Astrocyte (in vitro differentiated cells and primary cell): ENCODE measurements around the gene ZNF813. TPM values are rescaled to one million over a fixed set of nuclear protein-coding genes. Genes with fewer than 3 reads are reported as not detected.
"Not testable (repeated sequence)": the region's sequence is repeated elsewhere in the genome, so short reads cannot be mapped to it uniquely, and the experiment has no call there.

ENCODE experiments used
- DNase-seq: peaks from one replicate; pipeline ENCODE4 v3.0.0-alpha.2; 2010; ENCODE audit warnings: low read depth
- FAIRE-seq: peaks from 2 replicates; lab custom pipeline; 2011; peaks lifted over from hg19 to GRCh38; lab: Jason Lieb, UNC
- H2AFZ ChIP-seq: 2 replicates; pipeline ENCODE4 v1.6.0; 2012; ENCODE audit warnings: low read depth, low read length, inconsistent platforms
- H3K27ac ChIP-seq: 2 replicates; pipeline ENCODE4 v1.5.1; 2011; ENCODE audit warnings: low read depth, low read length, inconsistent platforms
- H3K27me3 ChIP-seq: 2 replicates; pipeline ENCODE4 v1.6.0; 2011; ENCODE audit warnings: low read length, inconsistent platforms; ENCODE audit not compliant: insufficient read depth
- H3K36me3 ChIP-seq: 2 replicates; pipeline ENCODE4 v1.5.1; 2011; ENCODE audit warnings: low read length, inconsistent platforms; ENCODE audit not compliant: insufficient read depth
- H3K4me1 ChIP-seq: 2 replicates; pipeline ENCODE4 v1.5.1; 2011; ENCODE audit warnings: low read length, inconsistent platforms; ENCODE audit not compliant: insufficient read depth
- H3K4me2 ChIP-seq: 2 replicates; pipeline ENCODE4 v1.6.0; 2012; ENCODE audit warnings: low read length, inconsistent platforms
- H3K4me3 ChIP-seq: 2 replicates; pipeline ENCODE4 v1.5.1; 2011; ENCODE audit warnings: low read depth, mild to moderate bottlenecking, low read length, inconsistent platforms; ENCODE audit not compliant: insufficient read depth
- H3K79me2 ChIP-seq: 2 replicates; pipeline ENCODE4 v1.6.0; 2012; ENCODE audit warnings: mild to moderate bottlenecking, low read length, inconsistent platforms; ENCODE audit not compliant: insufficient read depth
- H3K9ac ChIP-seq: 2 replicates; pipeline ENCODE4 v1.6.0; 2012; ENCODE audit warnings: mild to moderate bottlenecking, low read length, inconsistent platforms
- H3K9me3 ChIP-seq: 2 replicates; pipeline ENCODE4 v1.5.1; 2012; ENCODE audit warnings: low read depth, mild to moderate bottlenecking, low read length, inconsistent platforms; ENCODE audit not compliant: insufficient read depth
- H4K20me1 ChIP-seq: 2 replicates; pipeline ENCODE4 v1.6.0; 2012; ENCODE audit warnings: low read length, inconsistent platforms; ENCODE audit not compliant: insufficient read depth
- H3K27ac Mint-ChIP-seq: one replicate; pipeline ENCODE4 v1.8.0; 2021; ENCODE audit warnings: mild to moderate bottlenecking, mixed read lengths; ENCODE audit not compliant: unreplicated experiment
- H3K27me3 Mint-ChIP-seq: one replicate; pipeline ENCODE4 v1.8.0; 2021; ENCODE audit warnings: low read depth, mixed read lengths; ENCODE audit not compliant: unreplicated experiment
- H3K36me3 Mint-ChIP-seq: one replicate; pipeline ENCODE4 v1.8.0; 2021; ENCODE audit warnings: low read depth, mixed read lengths; ENCODE audit not compliant: unreplicated experiment
- H3K4me1 Mint-ChIP-seq: one replicate; pipeline ENCODE4 v1.8.0; 2021; ENCODE audit warnings: low read depth, mixed read lengths; ENCODE audit not compliant: unreplicated experiment
- H3K4me3 Mint-ChIP-seq: one replicate; pipeline ENCODE4 v1.8.0; 2021; ENCODE audit warnings: mild to moderate bottlenecking, moderate library complexity, mixed read lengths; ENCODE audit not compliant: unreplicated experiment
- H3K9me3 Mint-ChIP-seq: one replicate; pipeline ENCODE4 v1.8.0; 2021; ENCODE audit warnings: mild to moderate bottlenecking, mixed read lengths; ENCODE audit not compliant: unreplicated experiment
- EZH2 ChIP-seq: IDR thresholded peaks from 2 replicates; pipeline ENCODE4 v1.6.1; 2012; ENCODE audit warnings: mild to moderate bottlenecking, low read length, inconsistent platforms; ENCODE audit not compliant: insufficient read depth
- total RNA-seq: library from RNA; stranded (reverse); gene quantifications from 2 replicates; pipeline ENCODE4 v1.2.1, GENCODE V29; 2021
- TF ChIP-seq, protein P1 (sequence below): IDR thresholded peaks from 2 replicates; pipeline ENCODE4 v1.5.1; 2011; ENCODE audit warnings: low read depth, mild to moderate bottlenecking, inconsistent platforms, low read length, moderate library complexity; ENCODE audit not compliant: insufficient read depth

Gene ZNF813
- total RNA-seq, 1 donor from 2014 or later: 3.7 TPM

DNA sequence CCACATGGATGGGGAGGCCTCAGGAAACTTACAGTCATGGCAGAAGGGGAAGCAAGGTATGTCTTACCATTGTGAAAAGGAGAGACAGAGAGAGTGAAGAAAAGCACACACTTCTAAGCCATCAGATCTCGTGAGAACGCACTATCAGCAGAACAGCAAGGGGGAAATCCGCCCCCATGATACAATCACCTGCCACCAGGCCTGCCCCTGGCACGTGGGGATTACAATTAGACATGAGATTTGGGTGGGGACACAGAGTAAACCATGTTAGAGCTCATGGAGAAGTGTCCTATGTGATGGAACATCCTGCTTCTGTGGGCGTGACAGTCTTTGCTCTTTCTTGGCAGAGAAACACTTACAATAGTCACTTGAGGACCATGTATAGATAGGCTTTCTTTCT is 42.3 kb downstream of the ZNF813 start:
- no peak for FAIRE-seq
- Mint-ChIP-seq H3K36me3 (no peaks in the 10 kb centered on the region), H3K4me3 (no peak overlapping the region), H3K27me3 (peaks cover 3% of the 10 kb centered on the region), H3K4me1 (no peaks in the 10 kb centered on the region), H3K27ac (no peak overlapping the region), H3K9me3 (no peaks in the 10 kb centered on the region)
- no peak for DNase-seq
- TF ChIP-seq, protein P1, sequence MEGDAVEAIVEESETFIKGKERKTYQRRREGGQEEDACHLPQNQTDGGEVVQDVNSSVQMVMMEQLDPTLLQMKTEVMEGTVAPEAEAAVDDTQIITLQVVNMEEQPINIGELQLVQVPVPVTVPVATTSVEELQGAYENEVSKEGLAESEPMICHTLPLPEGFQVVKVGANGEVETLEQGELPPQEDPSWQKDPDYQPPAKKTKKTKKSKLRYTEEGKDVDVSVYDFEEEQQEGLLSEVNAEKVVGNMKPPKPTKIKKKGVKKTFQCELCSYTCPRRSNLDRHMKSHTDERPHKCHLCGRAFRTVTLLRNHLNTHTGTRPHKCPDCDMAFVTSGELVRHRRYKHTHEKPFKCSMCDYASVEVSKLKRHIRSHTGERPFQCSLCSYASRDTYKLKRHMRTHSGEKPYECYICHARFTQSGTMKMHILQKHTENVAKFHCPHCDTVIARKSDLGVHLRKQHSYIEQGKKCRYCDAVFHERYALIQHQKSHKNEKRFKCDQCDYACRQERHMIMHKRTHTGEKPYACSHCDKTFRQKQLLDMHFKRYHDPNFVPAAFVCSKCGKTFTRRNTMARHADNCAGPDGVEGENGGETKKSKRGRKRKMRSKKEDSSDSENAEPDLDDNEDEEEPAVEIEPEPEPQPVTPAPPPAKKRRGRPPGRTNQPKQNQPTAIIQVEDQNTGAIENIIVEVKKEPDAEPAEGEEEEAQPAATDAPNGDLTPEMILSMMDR: no peak
- no peak for TF ChIP-seq EZH2
- H3K36me3 ChIP-seq: no peaks in the 10 kb centered on the region
- no peak overlapping the region for H3K4me3 ChIP-seq
- H3K27me3 ChIP-seq: no peaks in the 10 kb centered on the region
- H3K4me1 ChIP-seq: no peaks in the 10 kb centered on the region
- H3K9me3 ChIP-seq: peaks cover 4% of the 10 kb centered on the region
- H3K4me2 ChIP-seq: no peak overlapping the region
- no peaks in the 10 kb centered on the region for H4K20me1 ChIP-seq
- H3K79me2 ChIP-seq: no peaks in the 10 kb centered on the region
- no peak overlapping the region for H3K9ac ChIP-seq
- H2AFZ ChIP-seq: no peak overlapping the region
- no peak overlapping the region for H3K27ac ChIP-seq

DNA sequence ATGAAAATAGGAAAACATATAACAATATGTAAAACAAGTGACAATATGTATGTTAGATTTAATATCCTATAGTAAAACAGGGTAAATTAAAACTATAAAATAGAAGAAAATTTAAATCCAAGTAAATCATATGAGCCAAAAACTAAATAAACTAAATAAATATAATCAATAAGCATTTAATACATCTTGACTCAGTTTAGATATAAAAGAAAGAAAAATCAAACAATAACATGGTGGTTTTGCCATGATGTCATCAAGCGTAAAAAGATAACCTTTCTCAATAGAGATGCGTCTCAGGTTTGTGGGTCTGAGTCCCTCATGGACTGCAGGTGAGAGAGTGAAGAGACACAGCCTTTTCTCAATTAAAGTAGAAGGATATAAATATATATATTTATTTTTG is 43.8 kb downstream of the ZNF813 start:
- peaks cover 3% of the 10 kb centered on the region for H3K27me3 Mint-ChIP-seq
- no peaks in the 10 kb centered on the region for H4K20me1 ChIP-seq
- no peaks in the 10 kb centered on the region for H3K4me1 ChIP-seq
- no peak overlapping the region for H3K4me2 ChIP-seq
- TF ChIP-seq, protein P1: no peak
- no peak for TF ChIP-seq EZH2
- no peaks in the 10 kb centered on the region for H3K36me3 Mint-ChIP-seq
- no peak overlapping the region for H3K4me3 Mint-ChIP-seq
- no peaks in the 10 kb centered on the region for H3K36me3 ChIP-seq
- H3K9me3 ChIP-seq: peaks cover 4% of the 10 kb centered on the region
- H2AFZ ChIP-seq: no peak overlapping the region
- H3K79me2 ChIP-seq: no peaks in the 10 kb centered on the region
- no peak overlapping the region for H3K4me3 ChIP-seq
- H3K27me3 ChIP-seq: no peaks in the 10 kb centered on the region
- no peak overlapping the region for H3K27ac Mint-ChIP-seq
- no peak overlapping the region for H3K9ac ChIP-seq
- H3K9me3 Mint-ChIP-seq: no peaks in the 10 kb centered on the region
- no peaks in the 10 kb centered on the region for H3K4me1 Mint-ChIP-seq
- H3K27ac ChIP-seq: no peak overlapping the region
- DNase-seq (no peak), FAIRE-seq (no peak)

DNA sequence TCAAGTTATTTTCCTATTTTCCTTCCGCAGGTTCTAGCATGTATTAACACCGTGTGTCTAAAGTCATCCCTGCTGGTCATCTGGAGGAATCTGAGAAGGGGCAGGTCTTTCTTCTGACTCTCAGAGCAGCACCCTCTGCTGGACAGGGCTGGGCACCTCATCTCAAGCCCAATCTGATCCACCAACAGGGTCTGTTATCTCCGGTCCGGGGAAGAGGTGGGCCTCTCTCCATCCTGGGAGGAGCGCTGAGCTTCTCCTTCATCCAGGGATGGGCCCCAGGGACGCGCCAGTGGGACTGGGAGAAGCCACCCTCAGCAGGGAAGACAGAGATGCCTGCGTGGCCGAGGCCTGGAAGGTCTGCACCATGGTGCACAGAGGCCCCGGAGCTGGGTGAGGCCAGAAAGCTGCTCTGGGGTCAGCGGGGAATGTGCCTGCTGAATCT is 44.4 kb downstream of the ZNF813 start:
- no peaks in the 10 kb centered on the region for H3K4me1 Mint-ChIP-seq
- peak; percentile 41 for FAIRE-seq

DNA sequence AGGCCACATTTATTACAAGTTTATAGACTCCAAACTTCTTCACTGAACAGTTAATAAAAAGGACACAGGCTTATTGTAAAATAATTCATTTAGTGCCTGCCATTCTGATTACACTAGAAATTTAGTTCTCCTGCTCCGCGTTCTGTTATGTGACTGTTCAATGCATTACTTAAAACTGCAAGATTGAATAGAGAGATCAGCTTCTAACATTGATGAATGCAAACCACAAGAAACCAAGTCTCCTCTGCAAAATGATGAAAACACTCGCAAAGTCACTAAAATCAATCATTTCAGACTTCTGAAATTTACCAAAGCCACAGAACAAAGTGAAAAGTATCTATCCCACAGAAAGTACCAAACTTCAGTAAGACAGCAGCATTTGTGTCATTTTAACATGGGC is 47.5 kb downstream of the ZNF813 start:
- not testable (repeated sequence) for H3K27ac ChIP-seq, H3K27me3 Mint-ChIP-seq, H3K27ac Mint-ChIP-seq, H3K36me3 Mint-ChIP-seq, H3K9me3 ChIP-seq, H3K27me3 ChIP-seq, H3K4me2 ChIP-seq, H3K4me1 Mint-ChIP-seq, H3K9me3 Mint-ChIP-seq, DNase-seq, H2AFZ ChIP-seq, H4K20me1 ChIP-seq, H3K36me3 ChIP-seq, H3K4me3 ChIP-seq, H3K9ac ChIP-seq, H3K4me3 Mint-ChIP-seq, H3K79me2 ChIP-seq, H3K4me1 ChIP-seq
- FAIRE-seq: peak; percentile 63

More for the DNA sequence above, 44.4 kb downstream of the ZNF813 start:
- TF ChIP-seq EZH2: no peak
- TF ChIP-seq, protein P1: peak; percentile 19
- Histone ChIP-seq H3K27ac (no peak overlapping the region), H3K27me3 (no peaks in the 10 kb centered on the region), H3K79me2 (no peaks in the 10 kb centered on the region), H3K36me3 (no peaks in the 10 kb centered on the region), H3K4me3 (no peak overlapping the region), H3K4me2 (no peak overlapping the region), H3K9me3 (no peaks in the 10 kb centered on the region), H4K20me1 (no peaks in the 10 kb centered on the region), H3K4me1 (no peaks in the 10 kb centered on the region), H3K9ac (no peak overlapping the region), H2AFZ (no peak overlapping the region)
- no peaks in the 10 kb centered on the region for H3K36me3 Mint-ChIP-seq
- H3K27me3 Mint-ChIP-seq: peaks cover 3% of the 10 kb centered on the region
- no peak overlapping the region for H3K4me3 Mint-ChIP-seq
- H3K27ac Mint-ChIP-seq: no peak overlapping the region
- peak; percentile 34 for DNase-seq
- H3K9me3 Mint-ChIP-seq: no peaks in the 10 kb centered on the region
